Myocyte (in vitro differentiated cells): ENCODE results near the gene PRKAB2. TPM values are rescaled to one million over a fixed set of nuclear protein-coding genes. Genes with fewer than 3 reads are reported as not detected.
"Not testable (repeated sequence)": the region's sequence is repeated elsewhere in the genome, so short reads cannot be mapped to it uniquely, and the experiment has no call there.

Source experiments
- DNase-seq: peaks from one replicate; pipeline ENCODE4 v3.0.0-alpha.2; 2012; ENCODE audit warnings: low read depth
- polyA plus RNA-seq: library from polyadenylated mRNA; unstranded; fragments of >200 nt; gene quantifications from one replicate; pipeline ENCODE4 v1.2.1, GENCODE V29; 2012; ENCODE audit warnings: missing spikeins
- total RNA-seq: library from RNA; depleted of rRNA; stranded (reverse); fragments of >200 nt; gene quantifications from 2 replicates; pipeline ENCODE4 v1.2.3, GENCODE V29; 2014

PRKAB2 gene, protein sequence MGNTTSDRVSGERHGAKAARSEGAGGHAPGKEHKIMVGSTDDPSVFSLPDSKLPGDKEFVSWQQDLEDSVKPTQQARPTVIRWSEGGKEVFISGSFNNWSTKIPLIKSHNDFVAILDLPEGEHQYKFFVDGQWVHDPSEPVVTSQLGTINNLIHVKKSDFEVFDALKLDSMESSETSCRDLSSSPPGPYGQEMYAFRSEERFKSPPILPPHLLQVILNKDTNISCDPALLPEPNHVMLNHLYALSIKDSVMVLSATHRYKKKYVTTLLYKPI
- 37.9 and 50.7 TPM in 2 replicates for total RNA-seq
- polyA plus RNA-seq, result 33.0 TPM

DNA sequence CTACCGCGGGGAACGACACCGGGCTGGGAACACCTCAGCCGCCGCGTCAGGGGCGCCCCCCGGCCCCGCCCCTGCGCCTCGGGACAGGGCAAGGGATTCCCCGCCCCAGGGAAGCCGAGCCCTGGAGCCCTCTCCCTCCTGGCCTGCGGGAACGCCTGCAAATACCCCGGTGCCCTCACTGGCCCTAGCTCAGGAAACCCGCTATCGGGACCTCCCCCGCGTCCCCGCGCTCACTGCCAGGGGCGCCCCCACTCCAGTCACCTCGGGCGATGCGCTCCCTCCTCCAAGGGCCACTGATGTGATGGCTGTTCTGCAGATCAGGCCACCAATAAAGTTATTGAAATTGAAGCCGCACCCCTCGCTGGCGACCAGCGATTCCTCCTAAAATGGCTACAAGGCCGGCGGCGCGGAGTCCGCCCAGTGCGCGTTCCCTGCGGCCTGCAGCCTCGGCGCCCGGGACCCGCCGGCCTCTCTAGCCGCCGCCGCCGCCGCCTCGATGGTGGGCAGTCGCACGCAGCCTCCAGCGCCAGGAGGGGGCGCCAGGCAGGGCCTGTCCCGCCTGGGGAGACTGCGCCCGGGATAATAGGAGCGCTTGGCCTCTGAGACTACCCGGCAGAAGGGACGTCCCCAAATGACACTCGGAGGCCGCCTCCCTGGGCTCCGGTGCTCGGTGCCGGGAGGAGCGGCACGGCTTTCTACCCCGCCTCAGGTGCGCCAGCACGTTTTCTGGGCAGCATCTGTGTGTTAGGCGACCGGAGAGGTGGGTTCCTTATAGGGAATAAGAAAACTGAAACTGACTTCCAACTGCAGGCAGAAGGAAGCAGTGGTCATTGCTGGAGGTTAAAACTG is at the start of gene PRKAB2:
Gene PRKAB2 (minus strand): TSS at position 303 of the 849 bp plus-strand sequence. CDS start 326 bp downstream, outside the sequence.
- peak; percentile 97 for DNase-seq

GRCh38 chr1:147218606-147219005 is 46.3 kb upstream of the PRKAB2 start:
- DNase-seq, result no peak

GRCh38 chr1:147217141-147217540 is 44.9 kb upstream of the PRKAB2 start:
- DNase-seq, result no peak

GRCh38 chr1:147216124-147216523 is 43.9 kb upstream of the PRKAB2 start:
- no peak for DNase-seq

DNA sequence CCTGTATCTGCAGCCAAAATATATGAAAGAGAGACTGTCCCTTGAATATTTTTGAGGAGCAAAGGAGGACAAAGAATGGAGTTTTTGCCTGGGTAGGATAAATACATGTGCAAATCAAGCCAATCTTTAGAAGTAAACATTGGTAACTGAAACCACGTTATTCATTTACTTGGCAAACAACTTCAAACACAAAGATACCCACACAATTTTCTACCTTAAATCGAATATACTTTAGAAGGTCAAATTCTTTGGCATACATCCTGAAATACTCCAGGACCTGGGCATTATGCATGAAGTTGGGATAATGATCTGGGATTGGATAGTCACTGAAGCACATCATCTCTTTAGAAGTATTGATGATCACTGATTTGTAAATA is 43.3 kb upstream of the PRKAB2 start:
- DNase-seq, result no peak

DNA sequence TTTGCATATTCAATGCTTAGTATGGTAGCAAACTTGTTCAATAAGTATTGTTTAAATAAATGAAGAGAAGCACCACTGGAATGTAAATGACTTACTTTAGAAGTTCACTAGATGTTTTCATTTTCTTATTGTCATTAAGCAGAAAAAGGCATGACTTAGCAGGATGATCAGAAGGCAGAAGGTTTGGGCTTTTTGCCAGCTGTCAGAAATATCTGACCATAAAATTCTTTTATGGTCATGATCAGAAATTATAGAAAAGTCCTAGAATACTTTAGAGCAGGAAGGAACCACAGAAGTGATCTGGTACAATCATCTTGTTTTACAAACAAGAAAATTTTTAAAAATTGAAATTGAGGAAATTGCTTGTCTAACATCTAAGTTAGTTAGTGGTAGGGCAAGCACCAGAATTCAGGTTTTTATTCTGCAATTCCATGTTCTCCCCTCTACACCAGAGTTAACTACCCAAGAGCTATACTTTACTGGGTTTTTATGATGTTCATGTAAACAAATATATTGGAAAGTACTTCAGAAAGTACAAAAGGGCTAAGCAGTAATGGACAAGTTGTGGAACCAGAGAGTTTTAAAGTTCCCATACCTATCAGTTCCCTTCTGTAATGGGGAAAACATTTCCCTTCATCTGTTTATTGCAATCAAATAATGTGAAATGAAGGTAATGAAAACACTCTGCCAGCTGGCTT is 42.7 kb upstream of the PRKAB2 start:
- DNase-seq, result peak; percentile 45

DNA sequence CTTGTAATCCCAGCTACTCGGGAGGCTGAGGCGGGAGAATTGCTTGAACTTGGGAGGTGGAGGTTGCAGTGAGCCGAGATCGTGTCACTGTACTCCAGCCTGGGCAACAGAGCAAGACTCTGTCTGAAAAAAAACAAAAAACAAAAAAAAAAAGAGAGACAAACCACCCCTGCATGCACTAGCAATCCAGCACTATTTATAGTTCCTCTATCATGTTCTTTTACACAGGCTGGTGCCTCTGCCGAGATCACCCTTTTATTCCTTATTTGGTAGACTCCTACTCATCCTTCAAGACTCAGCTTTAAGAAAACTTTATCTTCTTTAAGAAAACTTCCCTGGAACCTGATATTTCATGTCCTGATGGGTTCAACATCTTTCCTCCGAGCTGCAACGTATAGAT is 42.1 kb upstream of the PRKAB2 start:
- no peak for DNase-seq

- DNase-seq, result no peak
Measured at GRCh38 chr1:147213271-147213670, 41.0 kb upstream of the PRKAB2 start.

GRCh38 chr1:147211577-147211976 is 39.3 kb upstream of the PRKAB2 start:
- DNase-seq, result no peak

DNA sequence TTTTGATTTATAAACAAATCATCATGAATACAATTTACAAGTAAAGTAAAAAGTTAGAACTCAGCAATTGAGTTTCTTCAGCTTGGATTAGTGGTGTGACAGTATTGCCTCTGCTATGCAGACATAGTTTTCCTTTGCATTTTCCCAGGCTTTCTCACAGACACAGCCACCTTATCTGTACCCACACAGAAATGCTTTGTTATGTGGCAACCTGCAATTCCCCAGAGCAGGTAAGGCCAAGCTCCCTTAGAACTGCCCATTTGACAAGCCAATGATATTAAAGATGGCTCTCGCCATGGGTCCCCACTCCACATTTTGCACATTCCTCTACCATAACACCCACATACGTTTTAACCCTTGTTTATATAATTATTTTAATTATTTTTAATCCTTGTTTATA is 38.7 kb upstream of the PRKAB2 start:
- DNase-seq, result no peak

- DNase-seq, result no peak
Measured at GRCh38 chr1:147209825-147210821, 37.9 kb upstream of the PRKAB2 start.

DNA sequence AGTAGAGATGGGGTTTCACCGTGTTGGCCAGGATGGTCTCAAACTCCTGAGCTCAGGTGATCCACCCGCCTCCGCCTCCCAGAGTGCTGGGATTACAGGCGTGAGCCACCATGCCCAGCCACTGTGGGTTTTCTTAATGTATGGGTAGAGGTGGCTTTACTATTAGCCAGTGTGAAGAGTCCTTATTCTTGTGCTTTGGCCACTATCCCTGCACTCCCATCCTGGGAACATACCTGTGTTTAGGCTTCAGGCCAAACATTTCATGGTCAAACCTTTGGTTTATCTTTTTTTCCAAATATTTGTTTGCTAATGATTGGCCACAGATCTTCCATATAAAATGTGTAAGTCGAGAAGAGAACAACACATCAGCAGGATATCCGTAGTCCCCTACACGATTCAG is 36.3 kb upstream of the PRKAB2 start:
- DNase-seq, result no peak

DNA sequence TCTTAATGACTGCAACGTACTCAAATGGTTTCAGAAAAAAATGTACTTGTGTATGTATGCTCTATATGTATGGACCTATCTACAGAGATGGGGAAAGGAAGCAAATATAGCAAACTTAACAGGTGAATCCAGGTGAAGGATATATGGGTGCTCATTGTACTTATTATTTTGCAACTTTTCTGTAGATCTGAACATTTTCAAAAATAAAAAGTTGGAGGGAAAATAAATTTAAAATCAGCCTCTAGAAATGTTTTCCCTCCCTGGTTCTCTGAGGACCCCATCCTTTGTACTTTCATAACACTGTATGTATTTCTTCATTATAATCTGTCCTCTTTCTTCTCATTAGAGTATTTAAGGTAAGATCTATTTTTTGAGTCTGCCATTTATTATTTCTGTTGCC is 34.9 kb upstream of the PRKAB2 start:
- no peak for DNase-seq

DNA sequence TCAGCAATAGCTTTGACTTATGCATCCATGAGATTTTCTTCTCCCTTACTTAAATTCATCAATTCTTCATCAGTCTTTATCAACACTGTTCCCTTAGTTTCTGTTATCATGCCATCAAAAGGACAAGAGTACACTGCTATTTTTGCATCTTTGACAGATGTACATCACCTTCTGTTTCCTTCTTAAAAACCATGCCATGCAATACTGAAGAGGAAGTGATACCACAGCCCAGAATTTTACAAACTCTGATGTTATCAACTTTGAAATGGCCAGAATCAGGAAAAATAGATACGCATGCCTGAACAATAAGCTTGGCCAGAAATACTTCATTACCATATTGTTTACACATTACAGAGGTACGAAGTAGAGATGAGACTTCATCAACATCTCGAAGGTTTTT is 31.8 kb upstream of the PRKAB2 start:
- DNase-seq, result no peak

DNA sequence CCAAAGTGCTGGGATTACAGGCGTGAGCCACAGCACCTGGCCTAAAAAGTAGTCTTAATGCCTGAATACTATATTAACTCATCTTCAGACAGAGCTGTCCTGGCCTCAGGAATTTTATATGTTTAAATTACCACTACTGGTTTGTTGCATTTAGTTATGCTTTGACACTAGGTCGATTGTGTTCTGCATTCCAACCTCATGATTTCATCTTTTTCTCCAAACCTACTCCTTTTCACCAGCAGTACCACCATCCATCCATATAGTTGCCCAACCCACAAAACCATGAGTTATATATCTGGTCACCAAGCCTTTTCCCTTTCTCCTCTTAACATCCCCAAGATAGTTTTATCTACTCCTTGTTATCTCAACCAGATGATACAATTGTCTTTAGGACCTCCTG is 30.3 kb upstream of the PRKAB2 start:
- no peak for DNase-seq

GRCh38 chr1:147201786-147202185 is 29.5 kb upstream of the PRKAB2 start:
- DNase-seq, result no peak

- DNase-seq, result no peak
Measured at GRCh38 chr1:147201276-147201675, 29.0 kb upstream of the PRKAB2 start.

DNA sequence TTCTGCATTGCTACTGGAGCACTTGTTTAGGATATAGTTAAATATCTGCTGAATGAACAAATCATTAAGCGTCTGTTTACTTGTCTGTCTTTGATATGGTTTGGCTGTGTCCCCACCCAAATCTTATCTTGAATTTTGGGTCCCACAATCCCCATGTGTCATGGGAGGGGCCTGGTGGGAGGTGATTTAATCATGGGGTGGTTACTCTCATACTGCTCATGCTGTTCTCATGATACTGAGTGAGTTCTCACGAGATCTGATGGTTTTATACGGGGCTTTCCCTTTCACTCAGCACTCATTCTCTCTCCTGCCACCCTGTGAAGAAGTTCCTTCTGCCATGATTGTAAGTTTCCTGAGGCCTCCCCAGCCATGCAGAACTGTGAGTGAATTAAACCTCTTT is 25.1 kb upstream of the PRKAB2 start:
- DNase-seq, result not testable (repeated sequence)

GRCh38 chr1:147189514-147189913 is 17.2 kb upstream of the PRKAB2 start:
- no peak for DNase-seq

- DNase-seq, result no peak
Measured at GRCh38 chr1:147185432-147185831, 13.2 kb upstream of the PRKAB2 start.
